Small intestine (tissue), 7 donors: ENCODE measurements around the gene EVX1. TPM values are rescaled to one million over a fixed set of nuclear protein-coding genes. Genes with fewer than 3 reads are reported as not detected.
A peak's percentile ranks its signal among the peaks of the same experiment; 100 is the strongest.

Source experiments
- DNase-seq, 2 donors: peaks; one replicate each; pipeline versions ENCODE4 v3.0.0 to v3.0.0-alpha.2; 2013
- FAIRE-seq: peaks from 2 replicates; lab custom pipeline; 2012; peaks lifted over from hg19 to GRCh38; lab: Jason Lieb, UNC
- H3K27ac ChIP-seq, 3 donors: one replicate each; pipeline ENCODE4 v1.5.1; 2013; ENCODE audit warnings: low read length in 2 of 3, mild to moderate bottlenecking in 2 of 3, control low read depth in 1 of 3, inconsistent platforms in 1 of 3, low read depth in 1 of 3, moderate library complexity in 1 of 3
- H3K27me3 ChIP-seq, 3 donors: one replicate each; pipeline ENCODE4 v1.6.1; 2013; ENCODE audit warnings: low read length in 3 of 3, inconsistent platforms in 1 of 3; ENCODE audit not compliant: control insufficient read depth in 3 of 3, insufficient read depth in 3 of 3
- H3K36me3 ChIP-seq, 3 donors: one replicate each; pipeline ENCODE4 v1.6.1; 2013; ENCODE audit warnings: low read length in 3 of 3, inconsistent platforms in 1 of 3, low read depth in 1 of 3, mild to moderate bottlenecking in 1 of 3, moderate library complexity in 1 of 3; ENCODE audit not compliant: control insufficient read depth in 3 of 3, insufficient read depth in 2 of 3
- H3K4me1 ChIP-seq, 3 donors: one replicate each; pipeline ENCODE4 v1.6.1; 2013; ENCODE audit warnings: low read length in 2 of 3, inconsistent platforms in 1 of 3, low read depth in 1 of 3, mild to moderate bottlenecking in 1 of 3, moderate library complexity in 1 of 3; ENCODE audit not compliant: control insufficient read depth in 3 of 3, insufficient read depth in 2 of 3
- H3K4me3 ChIP-seq, 3 donors: one replicate each; pipeline ENCODE4 v1.5.1; 2013; ENCODE audit warnings: low read length in 3 of 3, control low read depth in 1 of 3, inconsistent platforms in 1 of 3, low read depth in 1 of 3, mild to moderate bottlenecking in 1 of 3, moderate library complexity in 1 of 3
- H3K9me3 ChIP-seq, 2 donors: one replicate each; pipeline ENCODE4 v1.6.1; 2013; ENCODE audit warnings: low read depth in 1 of 2, low read length in 1 of 2; ENCODE audit not compliant: control insufficient read depth in 2 of 2, insufficient read depth in 1 of 2
- WGBS, 3 donors: extraction: QIAGEN DNeasy Blood & Tissue Kit; methylation state at CpG; one replicate each; pipeline ENCODE4 v1.1.7; 2013; 5-methylcytosine and 5-hydroxymethylcytosine counted together
- polyA plus RNA-seq, 4 donors: library from polyadenylated mRNA; stranded (reverse) in 3 of 4; unstranded in 1 of 4; fragments of 200-250 nt in 3 of 4; fragments of 120-200 nt in 1 of 4; gene quantifications; one replicate each; pipeline versions ENCODE4 v1.2.1 to v1.2.3, GENCODE V29; 2013
- donor health status: healthy with polysubstance abuse.
- donor health status: control.
- donor health status: control.
- donor health status: Bipolar disorder and iron deficiency.
- donor health status: healthy.

The EVX1 gene
- polyA plus RNA-seq, 4 donors, result not detected

- Histone ChIP-seq H3K9me3 (peaks cover 0 to 9% of the 10 kb centered on the region in 2 donors), H3K4me1 (peaks cover 0 to 7% (median 0%) of the 10 kb centered on the region in 3 donors), H3K27ac (no peak overlapping the region), H3K36me3 (no peaks in the 10 kb centered on the region), H3K27me3 (peaks cover 15 to 96% (median 66%) of the 10 kb centered on the region in 3 donors), H3K4me3 (no peak overlapping the region)
- FAIRE-seq (no peak), DNase-seq (no peak)
- WGBS, 3 donors, result 11 to 12% (median 11%) methylated on average over 6 of the region's 6 CpGs
These were observed 8.0 kb downstream of the EVX1 start for GRCh38 chr7:27250557-27251070.

GRCh38 chr7:27251136-27251651, 8.6 kb downstream of the EVX1 start:
- FAIRE-seq, result no peak
- no peak overlapping the region for H3K27ac ChIP-seq
- peaks cover 0 to 5% (median 0%) of the 10 kb centered on the region in 3 donors for H3K4me1 ChIP-seq
- H3K9me3 ChIP-seq, result peaks cover 0 to 9% of the 10 kb centered on the region in 2 donors
- WGBS, 3 donors, result 5 to 8% (median 8%) methylated on average over 28 to 29 of the region's 29 CpGs
- H3K27me3 ChIP-seq, result peaks cover 15 to 95% (median 60%) of the 10 kb centered on the region in 3 donors
- H3K4me3 ChIP-seq, result no peak overlapping the region
- DNase-seq, result no peak
- H3K36me3 ChIP-seq, result no peaks in the 10 kb centered on the region

- Histone ChIP-seq H3K4me3 (no peak overlapping the region), H3K27ac (no peak overlapping the region), H3K9me3 (peaks cover 0 to 7% of the 10 kb centered on the region in 2 donors), H3K4me1 (peaks cover 0 to 5% (median 0%) of the 10 kb centered on the region in 3 donors), H3K27me3 (peaks cover 15 to 90% (median 53%) of the 10 kb centered on the region in 3 donors), H3K36me3 (no peaks in the 10 kb centered on the region)
- DNase-seq, result peak in 1 of 2 donors; percentile 65
- WGBS, 3 donors, result 6 to 11% (median 6%) methylated on average over 69 to 72 of the region's 72 CpGs
- no peak for FAIRE-seq
These were observed 9.3 kb downstream of the EVX1 start for GRCh38 chr7:27251652-27252590.

GRCh38 chr7:27254625-27255024, 12.0 kb downstream of the EVX1 start:
- H3K36me3 ChIP-seq, result no peaks in the 10 kb centered on the region
- FAIRE-seq (no peak), DNase-seq (no peak)
- H3K27ac ChIP-seq, result no peak overlapping the region
- peaks cover 15 to 73% (median 28%) of the 10 kb centered on the region in 3 donors for H3K27me3 ChIP-seq
- peaks cover 0 to 3% of the 10 kb centered on the region in 2 donors for H3K9me3 ChIP-seq
- H3K4me3 ChIP-seq, result no peak overlapping the region
- 53 to 85% (median 67%) methylated on average over 1 of the region's 1 CpG for WGBS, 3 donors
- peaks cover 0 to 5% (median 0%) of the 10 kb centered on the region in 3 donors for H3K4me1 ChIP-seq

GRCh38 chr7:27260211-27260610, 17.6 kb downstream of the EVX1 start:
- H3K27me3 ChIP-seq, result peaks cover 0 to 22% (median 2%) of the 10 kb centered on the region in 3 donors
- FAIRE-seq (no peak), DNase-seq (no peak)
- H3K4me1 ChIP-seq, result no peaks in the 10 kb centered on the region
- H3K9me3 ChIP-seq, result no peaks in the 10 kb centered on the region
- no peak overlapping the region for H3K4me3 ChIP-seq
- no peak overlapping the region for H3K27ac ChIP-seq
- 48 to 57% (median 49%) methylated on average over 5 of the region's 5 CpGs for WGBS, 3 donors
- no peaks in the 10 kb centered on the region for H3K36me3 ChIP-seq

- WGBS, 3 donors, result 85 to 89% (median 89%) methylated on average over 4 of the region's 4 CpGs
- H3K27me3 ChIP-seq, result peaks cover 0 to 12% (median 2%) of the 10 kb centered on the region in 3 donors
- H3K4me1 ChIP-seq, result no peaks in the 10 kb centered on the region
- no peaks in the 10 kb centered on the region for H3K9me3 ChIP-seq
- H3K4me3 ChIP-seq, result no peak overlapping the region
- H3K27ac ChIP-seq, result no peak overlapping the region
- H3K36me3 ChIP-seq, result no peaks in the 10 kb centered on the region
- no peak for DNase-seq
- FAIRE-seq, result no peak
These were observed 19.5 kb downstream of the EVX1 start for GRCh38 chr7:27262121-27262520.

- no peaks in the 10 kb centered on the region for H3K36me3 ChIP-seq
- H3K4me1 ChIP-seq, result no peaks in the 10 kb centered on the region
- no peak overlapping the region for H3K4me3 ChIP-seq
- 18 to 53% (median 36%) methylated on average over 2 of the region's 2 CpGs for WGBS, 3 donors
- H3K9me3 ChIP-seq, result no peaks in the 10 kb centered on the region
- FAIRE-seq (no peak), DNase-seq (no peak)
- H3K27me3 ChIP-seq, result peaks cover 0 to 7% (median 2%) of the 10 kb centered on the region in 3 donors
- H3K27ac ChIP-seq, result no peak overlapping the region
These were observed 21.2 kb downstream of the EVX1 start for GRCh38 chr7:27263781-27264180.

- Histone ChIP-seq H3K27me3 (peaks cover 0 to 2% (median 0%) of the 10 kb centered on the region in 3 donors), H3K4me3 (no peak overlapping the region), H3K4me1 (no peaks in the 10 kb centered on the region), H3K36me3 (no peaks in the 10 kb centered on the region), H3K9me3 (no peaks in the 10 kb centered on the region), H3K27ac (no peak overlapping the region)
- DNase-seq, result no peak
- no peak for FAIRE-seq
- WGBS, 3 donors, result 88 to 90% (median 90%) methylated on average over 14 of the region's 14 CpGs
These were observed 26.9 kb downstream of the EVX1 start for GRCh38 chr7:27269455-27269854.
